ENCODE results near the gene RAB40AL.
"Not testable (repeated sequence)": the region's sequence is repeated elsewhere in the genome, so short reads cannot be mapped to it uniquely, and the experiment has no call there.

The RAB40AL gene

GRCh38 chrX:102936972-102937371 lies at the start of gene RAB40AL:
TSS of gene RAB40AL (plus strand) at chrX:102937272. CDS start at chrX:102937319, 47 bp downstream.
- not testable (repeated sequence) for DNase-seq

GRCh38 chrX:102887687-102888086 lies 49.4 kb upstream of the RAB40AL start:
- DNase-seq, result no peak

GRCh38 chrX:102892103-102892502 lies 45.0 kb upstream of the RAB40AL start:
- no peak for DNase-seq

- no peak for DNase-seq
Measured at GRCh38 chrX:102899940-102900916, 36.8 kb upstream of the RAB40AL start.

GRCh38 chrX:102902355-102902754 lies 34.7 kb upstream of the RAB40AL start:
- no peak for DNase-seq

- DNase-seq, result no peak
Measured at GRCh38 chrX:102930990-102931756, 5.9 kb upstream of the RAB40AL start.

- DNase-seq, result no peak
Measured at GRCh38 chrX:102934624-102935023, 2.4 kb upstream of the RAB40AL start.

GRCh38 chrX:102950908-102951866 lies 14.1 kb downstream of the RAB40AL start:
- DNase-seq, result no peak

- no peak for DNase-seq
Measured at GRCh38 chrX:102957751-102958150, 20.7 kb downstream of the RAB40AL start.

- no peak for DNase-seq
Measured at GRCh38 chrX:102958794-102959193, 21.7 kb downstream of the RAB40AL start.

- DNase-seq, result no peak
Measured at GRCh38 chrX:102959471-102959870, 22.4 kb downstream of the RAB40AL start.

GRCh38 chrX:102963955-102964354 lies 26.9 kb downstream of the RAB40AL start:
- no peak for DNase-seq

- DNase-seq, result no peak
Measured at GRCh38 chrX:102964940-102965339, 27.9 kb downstream of the RAB40AL start.

- no peak for DNase-seq
Measured at GRCh38 chrX:102966701-102967100, 29.6 kb downstream of the RAB40AL start.

- DNase-seq, result no peak
Measured at GRCh38 chrX:102968216-102968615, 31.1 kb downstream of the RAB40AL start.

GRCh38 chrX:102971536-102971935 lies 34.5 kb downstream of the RAB40AL start:
- DNase-seq, result not testable (repeated sequence)

- no peak for DNase-seq
Measured at GRCh38 chrX:102975016-102975415, 37.9 kb downstream of the RAB40AL start.

- no peak for DNase-seq
Measured at GRCh38 chrX:102976286-102976685, 39.2 kb downstream of the RAB40AL start.

GRCh38 chrX:102976793-102977495 lies 39.9 kb downstream of the RAB40AL start:
- no peak for DNase-seq

GRCh38 chrX:102978594-102978993 lies 41.5 kb downstream of the RAB40AL start:
- no peak for DNase-seq

GRCh38 chrX:102979536-102979935 lies 42.5 kb downstream of the RAB40AL start:
- DNase-seq, result no peak

- DNase-seq, result no peak
Measured at GRCh38 chrX:102983205-102983604, 46.1 kb downstream of the RAB40AL start.

Data from cortex of kidney (tissue), 1 donor.